Peyer's patch (tissue), 4 donors: ENCODE results near the gene CDKAL1. TPM values are rescaled to one million over a fixed set of nuclear protein-coding genes. Genes with fewer than 3 reads are reported as not detected.

Experiments used
- DNase-seq, 3 donors: peaks; one replicate each; pipeline ENCODE4 v3.0.0-alpha.2; 2017 to 2019
- H3K27ac ChIP-seq, 4 donors: fragments of 200-600 bp; sonication (generic); one replicate each; pipeline ENCODE4 v1.5.1; 2016 to 2019
- H3K27me3 ChIP-seq, 2 donors: fragments of 200-600 bp; sonication (generic); one replicate each; pipeline ENCODE4 v1.5.1; 2019
- H3K36me3 ChIP-seq, 3 donors: fragments of 200-600 bp; sonication (generic); one replicate each; pipeline ENCODE4 v1.5.1; 2016 to 2019
- H3K4me1 ChIP-seq, 4 donors: fragments of 200-600 bp; sonication (generic); one replicate each; pipeline ENCODE4 v1.5.1; 2016 to 2019
- H3K4me3 ChIP-seq, 4 donors: fragments of 200-600 bp; sonication (generic); 1 replicate in 3 of 4; 2 replicates in 1 of 4; pipeline ENCODE4 v1.5.1; 2016 to 2019; ENCODE audit warnings: mild to moderate bottlenecking in 1 of 4
- H3K9me3 ChIP-seq, 4 donors: fragments of 200-600 bp; sonication (generic); one replicate each; pipeline ENCODE4 v1.5.1; 2016 to 2019; ENCODE audit warnings: mild to moderate bottlenecking in 1 of 4
- CTCF ChIP-seq, 6 experiments: fragments of 450-650 bp in 4 of 6; fragments of 200-600 bp in 2 of 6; sonication (generic) in 1 of 6; IDR thresholded peaks; one replicate each; pipeline ENCODE4 v1.5.1; 2017 to 2019; ENCODE audit warnings: antibody characterized with exemption in 6 of 6, mild to moderate bottlenecking in 3 of 6, moderate library complexity in 1 of 6
- POLR2A ChIP-seq, 2 donors: fragments of 450-650 bp; IDR thresholded peaks; one replicate each; pipeline ENCODE4 v1.5.1; 2017; ENCODE audit warnings: antibody characterized with exemption in 2 of 2, mild to moderate bottlenecking in 2 of 2, moderate library complexity in 2 of 2
- total RNA-seq, 4 donors: library from RNA; depleted of rRNA; stranded (reverse); fragments of >200 nt; gene quantifications; one replicate each; pipeline ENCODE4 v1.1.0, GENCODE V29; 2016

CDKAL1 gene
- total RNA-seq, 4 donors from 2014 or later: 10.3 to 31.4 (median 11.6) TPM

GRCh38 chr6:21181866-21182265 is 647.6 kb downstream of the CDKAL1 start:
- Histone ChIP-seq H3K36me3 (no peaks in the 10 kb centered on the region), H3K4me3 (no peak overlapping the region), H3K4me1 (no peaks in the 10 kb centered on the region), H3K27me3 (no peaks in the 10 kb centered on the region), H3K9me3 (no peaks in the 10 kb centered on the region), H3K27ac (no peak overlapping the region)
- no peak for DNase-seq
- TF ChIP-seq CTCF (IDR thresholded peaks at IDR 0.05) (no peak), POLR2A (IDR thresholded peaks at IDR 0.05) (no peak)

- Histone ChIP-seq H3K4me3 (no peak overlapping the region), H3K36me3 (no peaks in the 10 kb centered on the region), H3K27ac (no peak overlapping the region), H3K4me1 (no peaks in the 10 kb centered on the region), H3K27me3 (no peaks in the 10 kb centered on the region), H3K9me3 (no peaks in the 10 kb centered on the region)
- DNase-seq: no peak
- TF ChIP-seq CTCF (IDR thresholded peaks at IDR 0.05) (no peak), POLR2A (IDR thresholded peaks at IDR 0.05) (no peak)
Observed at GRCh38 chr6:21182589-21182988, 648.3 kb downstream of the CDKAL1 start.

GRCh38 chr6:21185861-21186478 is 651.7 kb downstream of the CDKAL1 start:
- no peak overlapping the region for H3K27ac ChIP-seq
- H3K4me1 ChIP-seq: no peaks in the 10 kb centered on the region
- H3K36me3 ChIP-seq: no peaks in the 10 kb centered on the region
- H3K9me3 ChIP-seq: no peaks in the 10 kb centered on the region
- no peaks in the 10 kb centered on the region for H3K27me3 ChIP-seq
- no peak overlapping the region for H3K4me3 ChIP-seq
- TF ChIP-seq CTCF (IDR thresholded peaks at IDR 0.05) (no peak), POLR2A (IDR thresholded peaks at IDR 0.05) (no peak)
- no peak for DNase-seq

- Histone ChIP-seq H3K9me3 (no peaks in the 10 kb centered on the region), H3K4me1 (no peaks in the 10 kb centered on the region), H3K4me3 (no peak overlapping the region), H3K36me3 (no peaks in the 10 kb centered on the region), H3K27ac (no peak overlapping the region), H3K27me3 (no peaks in the 10 kb centered on the region)
- TF ChIP-seq CTCF (IDR thresholded peaks at IDR 0.05) (no peak), POLR2A (IDR thresholded peaks at IDR 0.05) (no peak)
- no peak for DNase-seq
Observed at GRCh38 chr6:21186479-21187055, 652.3 kb downstream of the CDKAL1 start.

GRCh38 chr6:21187485-21187884 is 653.2 kb downstream of the CDKAL1 start:
- Histone ChIP-seq H3K36me3 (no peaks in the 10 kb centered on the region), H3K27ac (no peak overlapping the region), H3K27me3 (no peaks in the 10 kb centered on the region), H3K9me3 (no peaks in the 10 kb centered on the region), H3K4me3 (no peak overlapping the region), H3K4me1 (no peaks in the 10 kb centered on the region)
- no peak for DNase-seq
- TF ChIP-seq CTCF (IDR thresholded peaks at IDR 0.05) (no peak), POLR2A (IDR thresholded peaks at IDR 0.05) (no peak)
